HepG2 (cell line): Measurements from ENCODE around the gene ASPHD1. TPM values are rescaled to one million over a fixed set of nuclear protein-coding genes. Genes with fewer than 3 reads are reported as not detected.
A peak's percentile ranks its signal among the peaks of the same experiment; 100 is the strongest.

Experiments used
- AKAP8 ChIP-seq: sonication (generic); formaldehyde crosslinking; IDR thresholded peaks from 2 replicates; pipeline ENCODE4 v1.5.1; 2020; ENCODE audit warnings: mild to moderate bottlenecking, missing genetic modification reagents
- CBFB ChIP-seq: sonication (generic); formaldehyde crosslinking; IDR thresholded peaks from 2 replicates; pipeline ENCODE4 v1.4.0; 2020; ENCODE audit warnings: missing genetic modification reagents
- DRAP1 ChIP-seq: IDR thresholded peaks from 2 replicates; pipeline ENCODE4 v1.6.1; 2016; ENCODE audit warnings: missing genetic modification reagents, missing compliant biosample characterization
- ELF4 ChIP-seq: sonication (generic); formaldehyde crosslinking; IDR thresholded peaks from 2 replicates; pipeline ENCODE4 v1.5.0; 2020; ENCODE audit warnings: missing genetic modification reagents, mild to moderate bottlenecking, moderate library complexity, borderline replicate concordance
- FOXC1 ChIP-seq: sonication (generic); formaldehyde crosslinking; IDR thresholded peaks from 2 replicates; pipeline ENCODE4 v1.8.0; 2022; ENCODE audit warnings: mild to moderate bottlenecking, missing genetic modification reagents, borderline replicate concordance
- HOXD1 ChIP-seq: sonication (generic); formaldehyde crosslinking; IDR thresholded peaks from 2 replicates; pipeline ENCODE4 v1.5.0; 2020; ENCODE audit warnings: missing genetic modification reagents
- MEF2D ChIP-seq: sonication (generic); formaldehyde crosslinking; IDR thresholded peaks from 2 replicates; pipeline ENCODE4 v1.5.1; 2020; ENCODE audit warnings: mild to moderate bottlenecking, missing genetic modification reagents
- MLX ChIP-seq: IDR thresholded peaks from 2 replicates; pipeline ENCODE4 v1.6.1; 2016
- MTA1 ChIP-seq: sonication (generic); formaldehyde crosslinking; IDR thresholded peaks from 2 replicates; pipeline ENCODE4 v1.4.0; 2020; ENCODE audit warnings: missing genetic modification reagents, mild to moderate bottlenecking, borderline replicate concordance
- NFKBIZ ChIP-seq: IDR thresholded peaks from 2 replicates; pipeline ENCODE4 v1.6.1; 2018; ENCODE audit warnings: missing genetic modification reagents, missing compliant biosample characterization
- POGK ChIP-seq: sonication (generic); formaldehyde crosslinking; conservative IDR thresholded peaks from 2 replicates; pipeline ENCODE4 v1.8.0; 2022; ENCODE audit warnings: mild to moderate bottlenecking, moderate library complexity, missing genetic modification reagents
- TMF1 ChIP-seq: sonication (generic); formaldehyde crosslinking; IDR thresholded peaks from 2 replicates; pipeline ENCODE4 v1.8.1; 2022; ENCODE audit warnings: low read depth, missing genetic modification reagents
- TOPORS ChIP-seq: sonication (generic); formaldehyde crosslinking; IDR thresholded peaks from 2 replicates; pipeline ENCODE4 v1.8.0; 2023; ENCODE audit warnings: mild to moderate bottlenecking, missing genetic modification reagents
- TRIM22 ChIP-seq: fragments of 450-650 bp; IDR thresholded peaks from 2 replicates; pipeline ENCODE4 v1.6.1; 2017
- UBTF ChIP-seq: sonication (generic); formaldehyde crosslinking; IDR thresholded peaks from 2 replicates; pipeline ENCODE4 v1.4.0; 2020; ENCODE audit warnings: mild to moderate bottlenecking, missing genetic modification reagents
- ZNF274 ChIP-seq: sonication (generic); formaldehyde crosslinking; IDR thresholded peaks from 2 replicates; pipeline ENCODE4 v1.5.1; 2020; ENCODE audit warnings: mild to moderate bottlenecking, missing genetic modification reagents
- ZNF547 ChIP-seq: sonication (generic); formaldehyde crosslinking; IDR thresholded peaks from 2 replicates; pipeline ENCODE4 v1.5.1; 2020; ENCODE audit warnings: mild to moderate bottlenecking, missing genetic modification reagents
- ZNF570 ChIP-seq: sonication (generic); formaldehyde crosslinking; IDR thresholded peaks from 2 replicates; pipeline ENCODE4 v1.4.0; 2020; ENCODE audit warnings: mild to moderate bottlenecking, missing genetic modification reagents, borderline replicate concordance
- ZNF605 ChIP-seq: sonication (generic); formaldehyde crosslinking; IDR thresholded peaks from 2 replicates; pipeline ENCODE4 v1.8.0; 2022; ENCODE audit warnings: mild to moderate bottlenecking, missing genetic modification reagents
- ZNF678 ChIP-seq: sonication (generic); formaldehyde crosslinking; IDR thresholded peaks from 2 replicates; pipeline ENCODE4 v1.4.0; 2020; ENCODE audit warnings: mild to moderate bottlenecking, missing genetic modification reagents
- ZNF703 ChIP-seq: sonication (generic); formaldehyde crosslinking; IDR thresholded peaks from 2 replicates; pipeline ENCODE4 v1.5.1; 2020; ENCODE audit warnings: missing genetic modification reagents, mild to moderate bottlenecking, moderate library complexity, borderline replicate concordance
- ZSCAN20 ChIP-seq: sonication (generic); formaldehyde crosslinking; IDR thresholded peaks from 2 replicates; pipeline ENCODE4 v1.4.0; 2020; ENCODE audit warnings: missing genetic modification reagents, mild to moderate bottlenecking, borderline replicate concordance
- polyA plus RNA-seq, 8 experiments: library from polyadenylated mRNA; depleted of rRNA in 3 of 8; stranded (reverse) in 7 of 8; unstranded in 1 of 8; fragments of >200 nt; fragmentation: Illumina TruSeq in 4 of 8; extraction: Trizol in 4 of 8; gene quantifications; 2 replicates each; pipeline versions ENCODE4 v1.2.1 to v1.2.3, GENCODE V29; 2011 to 2016; ENCODE audit warnings: low read depth in 4 of 8, missing spikeins in 1 of 8, mixed read lengths in 1 of 8; ENCODE audit not compliant: insufficient read depth in 1 of 8
- total RNA-seq, 5 experiments: library from RNA; depleted of rRNA; stranded (reverse); fragments of >200 nt; fragmentation: Illumina TruSeq; extraction: Trizol; gene quantifications; 2 replicates each; pipeline ENCODE4 v1.2.3, GENCODE V29; 2016; ENCODE audit warnings: low read depth in 1 of 5

Gene ASPHD1
- total and polyA plus RNA-seq, 2 of the 13 experiments (the other 11 are each of a cell fraction or from before 2014, with no cell fraction given), result 13.1 to 19.7 TPM

GRCh38 chr16:29891525-29892457, 8.5 kb upstream of the ASPHD1 start (continued):
- TF ChIP-seq UBTF (CRISPR knock-in tag), result no peak
- TF ChIP-seq TRIM22, result no peak
- no peak for TF ChIP-seq DRAP1
- no peak for TF ChIP-seq ZNF570
- no peak for TF ChIP-seq ELF4
- TF ChIP-seq ZNF703 (CRISPR knock-in tag), result no peak
- peak; percentile 69; the same call in 1 of the 2 replicates for TF ChIP-seq TMF1 (CRISPR knock-in tag)
- no peak for TF ChIP-seq MTA1
- TF ChIP-seq POGK (CRISPR knock-in tag), result no peak
- 0 out of 2 replicates have a peak, but pooled peaks have one; percentile 55 for TF ChIP-seq ZSCAN20 (CRISPR knock-in tag)
- no peak for TF ChIP-seq ZNF274 (CRISPR knock-in tag)
- no peak for TF ChIP-seq AKAP8
- no peak for TF ChIP-seq NFKBIZ (CRISPR knock-in tag)
- no peak for TF ChIP-seq CBFB (CRISPR knock-in tag)
- TF ChIP-seq FOXC1, result no peak
- TF ChIP-seq ZNF547, result 0 out of 2 replicates have a peak, but pooled peaks have one; percentile 43
- TF ChIP-seq ZNF678, result no peak
- no peak for TF ChIP-seq ZNF605
- TF ChIP-seq HOXD1 (CRISPR knock-in tag), result no peak
- 0 out of 2 replicates have a peak, but pooled peaks have one; percentile 14 for TF ChIP-seq MLX
- no peak for TF ChIP-seq MEF2D (CRISPR knock-in tag)
- TF ChIP-seq TOPORS (CRISPR knock-in tag), result no peak
